Measurements from ENCODE around the gene PLB1. TPM values are rescaled to one million over a fixed set of nuclear protein-coding genes. Genes with fewer than 3 reads are reported as not detected.

PLB1 gene
- total and polyA plus RNA-seq, 9 of the 15 experiments (the other 6 are each of a cell fraction or from before 2014, with no cell fraction given) = 0.01 to 0.09 (median 0.07) TPM; not detected in 2

DNA sequence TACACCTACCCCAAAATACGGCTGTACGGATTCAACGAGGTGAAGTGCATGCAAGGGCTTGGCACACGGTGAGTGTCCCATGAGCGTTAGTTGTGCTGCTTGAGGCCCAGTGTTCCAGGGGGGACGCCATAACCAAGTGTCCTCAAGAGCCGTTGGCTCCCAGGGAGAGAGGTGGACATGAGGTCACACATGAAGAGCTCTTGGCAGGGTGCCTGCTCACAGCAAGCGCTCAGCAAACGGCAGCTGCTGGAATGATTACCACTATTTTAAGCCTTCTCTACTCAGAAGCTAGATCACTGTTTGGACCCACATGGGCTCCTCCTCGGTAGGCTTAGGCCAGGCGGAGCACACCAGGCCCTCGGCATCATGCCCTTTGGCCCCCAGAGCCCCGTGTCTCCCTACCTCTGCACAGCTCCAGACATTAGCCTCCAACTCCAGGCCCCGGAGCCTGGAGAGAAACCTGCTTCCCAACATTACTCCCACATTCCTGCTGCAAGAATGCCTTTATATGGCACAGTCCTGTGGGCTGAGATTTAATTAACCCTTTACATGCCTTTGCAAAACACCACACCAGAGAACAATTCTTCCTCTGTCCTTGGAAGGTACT is 187.3 kb downstream of the PLB1 start (continued):
- TF ChIP-seq KLF1 (tag; IDR thresholded peaks at IDR 0.05) (no peak), ZNF134 (CRISPR knock-in tag; conservative IDR thresholded peaks at IDR 0.05) (no peak), SMAD3 (CRISPR knock-in tag; conservative IDR thresholded peaks at IDR 0.05) (no peak), BCL6 (CRISPR knock-in tag; IDR thresholded peaks at IDR 0.05) (no peak), MLLT1 (IDR thresholded peaks at IDR 0.05) (no peak), KAT2B (IDR thresholded peaks at IDR 0.05; ENCODE audit: low read depth, low read length) (no peak), POLR2B (IDR thresholded peaks at IDR 0.05; ENCODE audit: low read depth, partially characterized antibody) (no peak), ZNF133 (CRISPR knock-in tag; IDR thresholded peaks at IDR 0.05) (no peak), SMARCB1 (IDR thresholded peaks at IDR 0.05; ENCODE audit: insufficient read length, low read depth) (no peak), ARNT (IDR thresholded peaks at IDR 0.05) (no peak), RFX5 (IDR thresholded peaks at IDR 0.05; ENCODE audit: low read depth, low read length) (no peak), TCFL5 (CRISPR knock-in tag; conservative IDR thresholded peaks at IDR 0.05) (no peak), CAMTA2 (CRISPR knock-in tag; conservative IDR thresholded peaks at IDR 0.05) (no peak), ZNF589 (CRISPR knock-in tag; IDR thresholded peaks at IDR 0.05; ENCODE audit: low read depth) (no peak), ZNF644 (tag; IDR thresholded peaks at IDR 0.05; ENCODE audit: low read depth) (no peak), ZNF551 (CRISPR knock-in tag; IDR thresholded peaks at IDR 0.05) (no peak), KDM2B (CRISPR knock-in tag; IDR thresholded peaks at IDR 0.05) (no peak), ATF2 (CRISPR knock-in tag; IDR thresholded peaks at IDR 0.05) (no peak), ZNF707 (CRISPR knock-in tag; conservative IDR thresholded peaks at IDR 0.05) (no peak)
- TF ChIP-seq, protein P1, sequence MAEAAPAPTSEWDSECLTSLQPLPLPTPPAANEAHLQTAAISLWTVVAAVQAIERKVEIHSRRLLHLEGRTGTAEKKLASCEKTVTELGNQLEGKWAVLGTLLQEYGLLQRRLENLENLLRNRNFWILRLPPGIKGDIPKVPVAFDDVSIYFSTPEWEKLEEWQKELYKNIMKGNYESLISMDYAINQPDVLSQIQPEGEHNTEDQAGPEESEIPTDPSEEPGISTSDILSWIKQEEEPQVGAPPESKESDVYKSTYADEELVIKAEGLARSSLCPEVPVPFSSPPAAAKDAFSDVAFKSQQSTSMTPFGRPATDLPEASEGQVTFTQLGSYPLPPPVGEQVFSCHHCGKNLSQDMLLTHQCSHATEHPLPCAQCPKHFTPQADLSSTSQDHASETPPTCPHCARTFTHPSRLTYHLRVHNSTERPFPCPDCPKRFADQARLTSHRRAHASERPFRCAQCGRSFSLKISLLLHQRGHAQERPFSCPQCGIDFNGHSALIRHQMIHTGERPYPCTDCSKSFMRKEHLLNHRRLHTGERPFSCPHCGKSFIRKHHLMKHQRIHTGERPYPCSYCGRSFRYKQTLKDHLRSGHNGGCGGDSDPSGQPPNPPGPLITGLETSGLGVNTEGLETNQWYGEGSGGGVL (CRISPR knock-in tag; IDR thresholded peaks at IDR 0.05) = no peak
- TF ChIP-seq, protein P2, sequence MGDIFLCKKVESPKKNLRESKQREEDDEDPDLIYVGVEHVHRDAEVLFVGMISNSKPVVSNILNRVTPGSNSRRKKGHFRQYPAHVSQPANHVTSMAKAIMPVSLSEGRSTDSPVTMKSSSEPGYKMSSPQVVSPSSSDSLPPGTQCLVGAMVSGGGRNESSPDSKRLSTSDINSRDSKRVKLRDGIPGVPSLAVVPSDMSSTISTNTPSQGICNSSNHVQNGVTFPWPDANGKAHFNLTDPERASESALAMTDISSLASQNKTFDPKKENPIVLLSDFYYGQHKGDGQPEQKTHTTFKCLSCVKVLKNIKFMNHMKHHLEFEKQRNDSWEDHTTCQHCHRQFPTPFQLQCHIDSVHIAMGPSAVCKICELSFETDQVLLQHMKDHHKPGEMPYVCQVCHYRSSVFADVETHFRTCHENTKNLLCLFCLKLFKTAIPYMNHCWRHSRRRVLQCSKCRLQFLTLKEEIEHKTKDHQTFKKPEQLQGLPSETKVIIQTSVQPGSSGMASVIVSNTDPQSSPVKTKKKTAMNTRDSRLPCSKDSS (IDR thresholded peaks at IDR 0.05; ENCODE audit: low read depth, partially characterized antibody) = no peak
- TF ChIP-seq, protein P3, sequence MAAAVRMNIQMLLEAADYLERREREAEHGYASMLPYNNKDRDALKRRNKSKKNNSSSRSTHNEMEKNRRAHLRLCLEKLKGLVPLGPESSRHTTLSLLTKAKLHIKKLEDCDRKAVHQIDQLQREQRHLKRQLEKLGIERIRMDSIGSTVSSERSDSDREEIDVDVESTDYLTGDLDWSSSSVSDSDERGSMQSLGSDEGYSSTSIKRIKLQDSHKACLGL (CRISPR knock-in tag; IDR thresholded peaks at IDR 0.05; ENCODE audit: borderline replicate concordance, poor library complexity, severe bottlenecking) = no peak

Measured in K562 (cell line).